Activated effector memory CD4-positive, alpha-beta T cell treated with Interleukin-2 at 50 U/mL for 16 hours (primary cell): ENCODE data around the gene TGFBR3L.
"Not testable (repeated sequence)": the region's sequence is repeated elsewhere in the genome, so short reads cannot be mapped to it uniquely, and the experiment has no call there.

Source experiments
- DNase-seq: peaks from one replicate; pipeline ENCODE4 v3.0.0-alpha.2; 2020

Gene TGFBR3L

GRCh38 chr19:7930765-7931164 is 16.1 kb downstream of the TGFBR3L start:
- DNase-seq, result no peak

GRCh38 chr19:7931221-7932061 is 16.8 kb downstream of the TGFBR3L start:
- DNase-seq, result no peak

DNA sequence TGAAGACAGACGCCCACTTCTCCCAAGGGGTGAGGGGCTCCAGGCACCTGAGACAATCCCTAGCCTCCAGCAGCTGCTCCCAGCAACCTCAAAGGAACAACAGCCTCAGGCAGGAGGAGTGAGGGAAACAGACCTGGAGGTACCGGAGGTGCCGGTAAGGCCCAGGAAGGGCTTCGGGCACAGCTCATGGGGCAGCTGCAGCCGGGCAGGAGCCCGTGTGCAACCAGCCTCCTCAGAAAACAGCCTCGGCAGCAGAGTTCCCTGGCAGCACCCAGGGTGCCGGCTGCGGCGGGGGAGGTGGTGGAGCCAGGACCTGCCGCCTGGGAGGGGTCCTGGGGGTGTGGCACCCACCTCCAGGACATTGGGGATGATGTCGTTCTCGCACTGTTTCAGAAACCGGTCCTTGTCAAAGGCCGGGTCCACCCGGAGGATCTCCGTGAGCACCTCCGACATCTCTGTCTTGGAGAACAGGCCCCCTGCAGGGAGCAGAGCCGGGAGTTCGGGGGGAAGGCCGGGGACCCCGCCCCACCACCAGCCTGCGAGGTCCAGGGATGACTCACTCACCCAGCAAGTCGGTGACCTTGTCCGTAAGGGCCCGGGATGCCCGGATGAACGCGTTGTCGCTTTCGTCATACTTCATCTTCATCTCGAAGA is 17.8 kb downstream of the TGFBR3L start:
- no peak for DNase-seq

DNA sequence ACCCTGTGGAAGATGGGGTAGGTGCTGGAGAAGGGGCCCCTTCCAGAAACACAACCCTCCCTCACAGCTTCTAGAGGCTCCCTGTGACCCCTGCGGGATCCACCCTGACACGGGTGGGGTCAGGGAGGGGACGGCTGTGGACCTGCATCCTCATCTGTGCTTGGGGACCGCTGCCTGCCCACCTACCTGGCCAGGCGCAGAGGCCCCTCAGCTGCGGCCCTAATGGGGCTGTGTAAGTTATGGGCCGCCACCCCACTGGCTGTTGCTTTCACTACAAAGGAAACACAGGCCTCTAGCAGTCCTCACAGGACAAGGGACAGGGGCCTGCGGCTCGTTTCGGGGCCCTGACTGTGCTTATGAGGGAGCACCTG is 18.3 kb downstream of the TGFBR3L start:
- DNase-seq, result no peak

DNA sequence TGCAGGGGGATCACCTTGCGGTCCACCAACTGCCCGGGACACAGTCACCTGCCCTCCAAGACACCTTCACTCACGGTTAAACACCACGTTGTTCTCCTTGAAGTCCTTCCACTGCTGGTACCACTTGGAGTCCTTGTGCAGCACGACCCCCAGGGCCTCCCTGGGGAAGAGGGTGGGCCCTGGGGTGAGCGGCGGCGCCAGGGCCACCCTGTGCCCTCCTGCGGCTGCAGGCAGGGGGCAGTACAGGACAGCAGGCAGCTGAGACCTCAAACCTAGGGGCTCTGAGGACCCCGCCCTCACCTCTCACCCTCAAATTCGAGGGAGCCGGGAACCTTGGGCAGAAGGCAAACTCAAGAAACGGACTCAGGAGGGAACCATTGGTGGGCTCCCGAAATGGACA is 18.8 kb downstream of the TGFBR3L start:
- DNase-seq, result no peak

GRCh38 chr19:7933828-7934725 is 19.4 kb downstream of the TGFBR3L start:
- no peak for DNase-seq

- DNase-seq, result no peak
Measured at GRCh38 chr19:7934766-7935165, 20.1 kb downstream of the TGFBR3L start.

DNA sequence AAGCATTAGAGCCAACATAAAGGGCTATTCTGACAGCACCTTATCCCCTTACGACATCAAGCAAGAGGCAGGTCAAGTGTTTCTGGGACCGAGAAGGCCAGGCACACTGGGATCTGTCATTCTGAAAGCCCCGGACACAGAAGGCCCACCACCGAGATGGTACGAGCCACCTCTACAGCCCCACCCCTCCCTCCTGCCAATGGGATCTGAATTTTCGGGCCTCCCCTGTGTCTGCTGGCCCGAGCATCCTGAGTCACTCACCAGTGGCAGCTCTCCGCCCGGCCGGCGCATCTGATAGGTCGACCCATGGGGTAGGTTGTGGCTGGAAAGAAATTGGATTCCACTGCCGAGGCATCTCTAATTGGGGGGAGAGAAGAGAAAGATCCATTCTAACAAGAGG is 26.2 kb downstream of the TGFBR3L start:
- no peak for DNase-seq

DNA sequence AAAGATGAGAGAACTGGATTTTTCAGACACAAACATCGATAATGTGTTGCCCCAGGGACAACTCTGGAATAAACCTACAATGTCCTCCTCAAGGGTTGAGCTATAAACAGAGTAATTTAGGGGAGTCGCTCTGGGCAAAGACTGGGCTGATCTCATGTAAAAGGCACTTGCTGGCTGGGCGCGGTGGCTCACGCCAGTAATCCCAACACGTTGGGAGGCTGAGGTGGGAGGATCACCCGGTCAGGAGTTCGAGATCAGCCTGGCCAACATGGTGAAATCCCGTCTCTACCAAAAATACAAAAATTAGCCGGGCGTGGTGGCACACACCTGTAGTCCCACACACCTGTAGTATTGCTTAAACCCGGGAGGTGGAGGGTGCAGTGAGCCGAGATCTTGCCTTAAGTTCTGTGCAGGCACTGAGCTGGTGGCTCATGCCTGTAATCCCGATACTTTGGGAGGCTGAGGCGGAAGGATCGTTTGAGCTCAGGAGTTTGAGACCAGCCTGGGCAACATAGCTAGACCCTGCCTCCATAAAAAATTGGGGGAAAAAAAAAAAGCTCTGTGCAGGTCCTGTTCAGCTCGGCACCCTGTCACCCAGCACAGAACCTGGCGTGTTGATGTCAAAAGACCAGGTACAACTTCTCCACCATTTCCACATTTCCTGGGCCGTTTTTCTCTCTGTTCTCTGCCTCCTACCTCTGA is 27.4 kb downstream of the TGFBR3L start:
- no peak for DNase-seq

DNA sequence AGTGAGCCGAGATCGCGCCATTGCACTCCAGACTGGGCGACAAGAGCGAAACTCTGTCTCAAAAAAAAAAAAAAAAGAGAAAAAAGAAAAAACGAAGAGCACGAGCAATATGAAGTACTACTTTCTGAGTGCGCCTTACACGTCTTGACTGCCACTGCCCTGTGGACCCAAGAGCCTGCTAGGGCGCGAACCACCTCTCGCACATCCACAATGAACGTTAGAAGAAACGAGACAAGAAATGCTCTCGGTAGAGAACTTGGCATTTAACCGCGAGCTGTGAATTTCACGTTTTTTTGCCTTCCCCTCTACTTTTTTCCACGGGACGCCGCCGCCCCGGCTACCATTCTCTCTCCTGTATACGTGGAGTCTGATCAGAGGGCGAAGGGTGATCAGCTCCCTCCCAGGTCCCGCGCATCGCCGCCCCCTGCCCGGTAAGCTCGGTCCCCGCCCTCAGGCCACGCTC is 28.4 kb downstream of the TGFBR3L start:
- DNase-seq, result no peak

GRCh38 chr19:7943444-7944176 is 29.0 kb downstream of the TGFBR3L start, which contains the start of gene TIMM44:
TSS of gene TIMM44 (minus strand) at chr19:7943666. CDS start at chr19:7943651, 15 bp downstream.
- DNase-seq, result peak; percentile 99

DNA sequence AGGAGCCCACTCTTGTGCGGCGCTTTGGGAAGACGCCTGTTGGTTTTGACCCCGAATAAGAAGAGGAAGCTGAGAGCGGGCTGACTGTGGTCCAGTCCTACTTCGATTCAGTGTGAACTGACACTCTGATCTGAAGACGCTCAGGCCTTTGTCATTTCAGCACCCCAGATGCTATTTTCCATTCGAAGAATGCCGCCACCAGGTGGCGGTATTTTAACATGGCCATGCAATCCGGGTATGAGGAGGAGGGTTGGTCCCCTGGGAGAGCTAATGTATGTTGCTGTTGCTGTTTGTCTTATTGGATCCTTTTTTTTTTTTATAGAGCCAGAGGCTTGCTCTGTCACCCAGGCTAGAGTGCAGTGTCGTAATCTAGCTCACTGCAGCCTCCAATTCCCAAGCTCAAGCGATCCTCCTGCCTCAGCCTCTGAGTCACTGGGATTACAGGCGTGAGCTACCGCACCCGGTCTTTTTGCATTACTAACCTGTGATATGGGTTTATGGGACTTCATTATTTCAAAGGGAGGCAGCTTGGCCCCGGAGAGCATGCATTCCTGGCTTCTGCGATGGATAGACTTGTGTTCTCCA is 29.6 kb downstream of the TGFBR3L start:
- DNase-seq, result peak; percentile 76

DNA sequence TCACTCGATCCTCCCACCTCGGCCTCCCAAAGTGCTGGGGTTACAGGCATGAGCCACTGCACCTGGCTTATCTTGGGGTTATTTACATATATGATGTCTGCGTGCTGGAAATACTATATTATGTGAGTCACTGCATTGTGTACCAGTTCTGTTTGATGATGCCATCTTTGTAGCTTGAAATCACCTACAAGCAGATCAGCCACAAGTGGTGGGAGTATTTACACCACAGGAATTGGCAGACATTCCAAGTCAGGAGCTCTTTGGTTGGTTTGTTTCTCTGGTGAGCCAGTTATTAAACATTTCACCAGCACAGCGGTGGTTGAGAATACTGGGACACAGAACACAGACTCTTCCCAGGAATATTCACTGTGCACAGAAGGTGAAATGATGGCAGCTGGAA is 33.3 kb downstream of the TGFBR3L start:
- DNase-seq, result no peak

GRCh38 chr19:7953060-7953459 is 38.4 kb downstream of the TGFBR3L start:
- no peak for DNase-seq

DNA sequence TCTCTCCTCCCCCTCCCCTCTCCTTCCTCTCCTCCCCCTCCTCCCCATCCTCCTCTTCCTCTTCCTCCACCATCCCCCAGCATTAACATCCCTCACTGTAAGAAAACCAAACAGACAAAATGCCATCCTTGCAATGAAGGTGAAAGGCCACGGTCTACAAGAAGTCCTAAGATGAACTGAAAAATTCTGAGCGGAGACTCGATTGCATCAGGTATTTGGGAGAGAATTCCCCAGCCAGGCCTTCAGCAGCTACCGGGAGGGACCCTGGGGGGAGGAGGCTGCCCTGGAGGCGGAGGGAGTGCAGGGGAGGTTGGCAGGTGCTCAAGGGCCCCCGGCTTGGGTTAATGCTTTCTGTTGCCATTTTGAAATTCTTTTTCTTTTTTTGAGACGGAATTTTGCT is 38.9 kb downstream of the TGFBR3L start:
- no peak for DNase-seq

DNA sequence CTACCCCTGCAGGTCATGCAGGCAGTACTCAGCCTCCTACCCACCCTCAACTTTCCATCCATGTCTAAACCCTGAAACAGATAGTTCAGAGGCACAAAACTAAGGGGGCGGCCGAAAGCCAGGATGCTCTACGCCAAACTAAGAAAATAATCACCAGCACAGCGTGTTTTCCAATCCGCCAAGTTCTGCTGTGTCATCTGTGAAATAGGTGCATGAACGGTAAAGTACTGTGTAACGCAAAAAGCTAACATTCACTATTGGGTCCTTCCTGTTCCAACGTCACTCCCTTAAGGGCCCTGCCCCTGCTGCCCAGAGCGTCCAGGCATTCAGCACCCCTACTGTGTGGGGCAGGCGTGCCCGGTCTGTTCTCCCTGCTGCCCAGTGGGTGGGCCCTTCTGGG is 41.1 kb downstream of the TGFBR3L start:
- DNase-seq, result no peak

GRCh38 chr19:7959211-7959610 is 44.6 kb downstream of the TGFBR3L start:
- no peak for DNase-seq

DNA sequence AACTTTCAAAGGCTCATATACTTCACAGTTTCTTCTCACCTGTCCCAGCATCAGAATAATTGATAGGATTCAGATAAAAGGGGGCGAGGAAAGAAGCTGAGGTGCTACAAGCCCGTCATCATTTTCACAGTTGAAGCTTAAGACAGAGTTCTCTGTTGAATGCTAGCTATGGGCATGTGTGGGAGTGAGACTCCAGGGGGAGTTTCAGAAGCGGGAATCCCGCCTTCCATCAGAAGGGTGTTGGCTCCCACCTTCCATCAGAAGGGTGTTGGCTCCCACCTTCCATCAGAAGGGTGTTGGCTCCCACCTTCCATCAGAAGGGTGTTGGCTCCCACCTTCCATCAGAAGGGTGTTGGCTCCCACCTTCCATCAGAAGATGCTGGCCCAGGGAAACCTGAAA is 46.5 kb downstream of the TGFBR3L start:
- not testable (repeated sequence) for DNase-seq

- DNase-seq, result no peak
Measured at GRCh38 chr19:7961920-7962626, 47.4 kb downstream of the TGFBR3L start.

GRCh38 chr19:7962644-7963268 is 48.1 kb downstream of the TGFBR3L start:
- no peak for DNase-seq
